Panc1 (cell line): ENCODE measurements around the gene FAM217B. TPM values are rescaled to one million over a fixed set of nuclear protein-coding genes. Genes with fewer than 3 reads are reported as not detected.
A peak's percentile ranks its signal among the peaks of the same experiment; 100 is the strongest.

Experiments used
- ATAC-seq: fragments of 200-7000 bp; cut with Tn5 transposase; 2 replicates; pipeline ENCODE4 v1.9.1; 2020; ENCODE audit warnings: mild to moderate bottlenecking, moderate library complexity
- BruUV-seq: library from RNA; stranded (reverse); fragments of 400-500 nt; replicated peaks from 2 replicates; lab custom pipeline; 2021; lab: Mats Ljungman, UMichigan
- CTCF ChIA-PET: fragments of 300-600 bp; sonication (Branson Sonifier 250); formaldehyde crosslinking; loops from one replicate; lab custom pipeline; 2022; ENCODE audit warnings: antibody characterized with exemption; lab: Charles Lee
- POLR2A ChIA-PET: fragments of 300-600 bp; sonication (Branson Sonifier 250); formaldehyde crosslinking; loops from one replicate; lab custom pipeline; 2022; ENCODE audit warnings: antibody characterized with exemption; lab: Charles Lee
- DNase-seq: peaks from one replicate; pipeline ENCODE4 v3.0.0-alpha.2; 2010; ENCODE audit warnings: low read depth, low spot score
- H3K27ac ChIP-seq: 2 replicates; pipeline ENCODE4 v1.5.1; 2011; ENCODE audit warnings: mild to moderate bottlenecking, low read length, inconsistent platforms
- H3K27me3 ChIP-seq: fragments of 200-500 bp; sonication (Bioruptor generic); 2 replicates; pipeline ENCODE4 v1.6.0; 2014; ENCODE audit warnings: low read length, inconsistent platforms; ENCODE audit not compliant: control insufficient read depth, insufficient read depth
- H3K36me3 ChIP-seq: fragments of 200-500 bp; sonication (Bioruptor generic); 2 replicates; pipeline ENCODE4 v1.5.1; 2014; ENCODE audit warnings: inconsistent platforms, mild to moderate bottlenecking, low read length, moderate library complexity; ENCODE audit not compliant: control insufficient read depth, insufficient read depth
- H3K4me1 ChIP-seq: 2 replicates; pipeline ENCODE4 v1.5.1; 2011; ENCODE audit warnings: inconsistent platforms, mild to moderate bottlenecking, low read length, moderate library complexity; ENCODE audit not compliant: control insufficient read depth, insufficient read depth
- H3K4me3 ChIP-seq, 2 experiments: 2 replicates each; pipeline ENCODE4 v1.5.1; 2011 to 2012; ENCODE audit warnings: low read depth in 2 of 2, low read length in 2 of 2, mild to moderate bottlenecking in 2 of 2, inconsistent platforms in 1 of 2, moderate library complexity in 1 of 2
- H3K9me3 ChIP-seq: fragments of 200-500 bp; sonication (Bioruptor generic); 2 replicates; pipeline ENCODE4 v1.5.1; 2014; ENCODE audit warnings: low read depth, mild to moderate bottlenecking, inconsistent platforms, low read length, moderate library complexity; ENCODE audit not compliant: control insufficient read depth, insufficient read depth
- POLR2AphosphoS5 ChIP-seq: IDR thresholded peaks from 2 replicates; pipeline ENCODE4 v1.6.1; 2012; ENCODE audit warnings: mild to moderate bottlenecking, low read depth, low read length, moderate library complexity
- TCF7L2 ChIP-seq: IDR thresholded peaks from 2 replicates; pipeline ENCODE4 v1.6.1; 2011; ENCODE audit warnings: mild to moderate bottlenecking, low read depth, low read length, inconsistent platforms
- in situ Hi-C: cut with HindIII; loops from 2 replicates; pipeline ENCODE4 v1.10.0; 2016; ENCODE audit warnings: low sequenced_read_pairs, low pct_unique_long_range_greater_than_20kb
- intact Hi-C: fragments of 100-400 bp; cut with micrococcal nuclease; formaldehyde crosslinking; loops from one replicate; pipeline ENCODE4 v1.10.0; 2022; ENCODE audit not compliant: unreplicated experiment
- total RNA-seq: library from RNA; stranded (reverse); gene quantifications from one replicate; pipeline ENCODE4 v1.2.1, GENCODE V29; 2021; ENCODE audit not compliant: unreplicated experiment
- TF ChIP-seq, protein P1 (sequence below): fragments of 450-650 bp; IDR thresholded peaks from 2 replicates; pipeline ENCODE4 v1.5.1; 2017; ENCODE audit warnings: mild to moderate bottlenecking
- TF ChIP-seq, protein P2 (sequence below), 2 experiments: IDR thresholded peaks; 2 replicates each; pipeline ENCODE4 v1.6.1; 2011 to 2012; ENCODE audit warnings: low read depth in 2 of 2, control low read depth in 1 of 2, low read length in 1 of 2, mild to moderate bottlenecking in 1 of 2, moderate library complexity in 1 of 2; ENCODE audit not compliant: insufficient read depth in 1 of 2

Gene FAM217B
- total RNA-seq, 1 experiment from 2014 or later: 24.4 TPM

DNA sequence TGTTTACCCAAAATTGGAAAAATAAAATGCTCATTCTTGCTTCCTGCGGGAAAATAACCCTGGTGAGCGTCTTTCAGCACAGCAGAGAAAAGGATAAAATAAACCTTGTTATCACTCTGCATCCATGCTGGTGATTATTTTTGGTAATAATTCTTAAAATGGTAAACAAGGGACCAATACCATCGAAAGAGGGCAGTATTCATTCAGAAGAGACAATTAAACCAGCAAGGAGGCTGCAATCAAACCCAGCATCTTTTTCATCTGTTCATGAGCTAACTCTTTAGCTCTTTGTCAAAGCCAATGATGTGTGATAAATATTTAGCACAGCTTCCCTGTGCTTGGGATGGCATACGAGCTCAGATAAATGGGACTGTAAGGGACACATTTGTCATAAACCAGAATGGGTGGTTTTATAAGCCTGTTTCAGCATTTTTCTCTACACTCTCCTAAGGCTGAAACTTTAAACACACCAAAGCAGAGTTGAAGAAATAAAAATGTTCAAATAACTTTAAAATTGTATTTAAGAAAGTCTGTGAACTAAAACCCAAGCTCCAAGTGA, 52.4 kb downstream of the FAM217B start:
- ChIA-PET CTCF (no interaction called here), POLR2A (no interaction called here)
- Histone ChIP-seq H3K4me1 (no peaks in the 10 kb centered on the region), H3K9me3 (no peaks in the 10 kb centered on the region), H3K27me3 (no peaks in the 10 kb centered on the region), H3K4me3 (no peak overlapping the region), H3K36me3 (no peaks in the 10 kb centered on the region), H3K27ac (no peak overlapping the region)
- in situ Hi-C loops (no loop called here), intact Hi-C loops (no loop called here)
- no peak for DNase-seq
- BruUV-seq: no TSS peak
- TF ChIP-seq, protein P1, sequence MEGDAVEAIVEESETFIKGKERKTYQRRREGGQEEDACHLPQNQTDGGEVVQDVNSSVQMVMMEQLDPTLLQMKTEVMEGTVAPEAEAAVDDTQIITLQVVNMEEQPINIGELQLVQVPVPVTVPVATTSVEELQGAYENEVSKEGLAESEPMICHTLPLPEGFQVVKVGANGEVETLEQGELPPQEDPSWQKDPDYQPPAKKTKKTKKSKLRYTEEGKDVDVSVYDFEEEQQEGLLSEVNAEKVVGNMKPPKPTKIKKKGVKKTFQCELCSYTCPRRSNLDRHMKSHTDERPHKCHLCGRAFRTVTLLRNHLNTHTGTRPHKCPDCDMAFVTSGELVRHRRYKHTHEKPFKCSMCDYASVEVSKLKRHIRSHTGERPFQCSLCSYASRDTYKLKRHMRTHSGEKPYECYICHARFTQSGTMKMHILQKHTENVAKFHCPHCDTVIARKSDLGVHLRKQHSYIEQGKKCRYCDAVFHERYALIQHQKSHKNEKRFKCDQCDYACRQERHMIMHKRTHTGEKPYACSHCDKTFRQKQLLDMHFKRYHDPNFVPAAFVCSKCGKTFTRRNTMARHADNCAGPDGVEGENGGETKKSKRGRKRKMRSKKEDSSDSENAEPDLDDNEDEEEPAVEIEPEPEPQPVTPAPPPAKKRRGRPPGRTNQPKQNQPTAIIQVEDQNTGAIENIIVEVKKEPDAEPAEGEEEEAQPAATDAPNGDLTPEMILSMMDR: peak; percentile 33; the same call in 1 of the 2 replicates
- TF ChIP-seq TCF7L2: no peak
- ATAC-seq: no peak

DNA sequence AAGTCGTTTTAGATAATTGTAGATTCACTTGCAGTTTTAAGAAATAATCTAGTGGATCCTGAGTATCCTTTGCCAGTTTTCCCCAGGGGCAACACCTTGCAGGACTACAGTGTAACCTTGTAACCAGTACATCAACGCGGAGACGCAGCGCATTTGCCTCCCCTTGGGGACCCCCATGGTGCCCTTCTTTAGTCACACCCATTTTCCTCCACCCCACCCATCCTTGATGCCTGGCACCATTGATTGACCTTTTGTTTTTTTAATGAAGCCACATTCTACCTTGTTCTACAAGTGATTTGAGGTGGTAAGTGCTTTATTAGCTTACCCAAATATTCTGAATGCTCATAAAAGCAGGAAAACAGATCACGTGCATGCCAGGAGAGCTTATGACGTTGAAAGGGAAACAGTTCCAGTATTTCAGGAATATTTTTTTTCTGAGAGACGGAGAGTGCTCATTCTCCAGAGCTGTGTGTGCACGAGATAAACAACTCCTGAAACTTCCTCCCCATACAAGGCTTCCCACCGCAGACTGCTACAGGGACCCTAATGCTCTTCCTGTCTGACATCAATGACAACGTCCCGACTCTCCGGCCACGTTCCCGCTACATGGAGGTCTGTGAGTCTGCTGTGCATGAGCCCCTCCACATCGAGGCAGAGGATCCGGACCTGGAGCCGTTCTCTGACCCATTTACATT, 53.7 kb downstream of the FAM217B start:
- intact Hi-C loops: no loop called here
- Histone ChIP-seq H3K36me3 (no peaks in the 10 kb centered on the region), H3K27ac (no peak overlapping the region), H3K4me1 (no peaks in the 10 kb centered on the region), H3K27me3 (no peaks in the 10 kb centered on the region), H3K9me3 (no peaks in the 10 kb centered on the region), H3K4me3 (no peak overlapping the region)
- ATAC-seq: no peak
- TF ChIP-seq POLR2AphosphoS5: no peak
- no peak for TF ChIP-seq TCF7L2
- no peak for DNase-seq
- CTCF ChIA-PET: no interaction called here
- BruUV-seq: no TSS peak
- in situ Hi-C loops: no loop called here
- POLR2A ChIA-PET: no interaction called here

DNA sequence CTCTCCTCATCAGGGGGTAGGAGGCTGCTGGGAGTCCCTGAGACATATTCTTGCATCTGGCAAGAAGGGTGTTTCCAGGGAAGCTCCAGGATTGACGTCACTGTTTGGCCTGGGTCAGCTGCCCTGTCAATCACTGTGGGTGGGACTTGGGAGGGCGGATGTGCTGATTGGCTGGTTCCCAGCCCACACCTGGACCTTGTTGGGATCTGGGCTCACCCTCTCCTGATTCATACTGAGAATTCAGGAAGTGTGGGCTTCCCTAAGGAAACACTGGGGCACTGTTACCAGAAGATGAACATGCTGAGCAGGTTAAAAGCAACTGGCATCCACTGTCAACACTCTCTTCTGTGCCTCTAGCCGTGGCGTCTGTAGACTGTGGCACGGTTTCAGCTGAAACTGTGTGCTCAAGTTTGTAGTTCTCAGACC, 54.5 kb downstream of the FAM217B start:
- DNase-seq (no peak), ATAC-seq (no peak)
- POLR2A ChIA-PET: no interaction called here
- intact Hi-C loops: no loop called here
- H3K36me3 ChIP-seq: no peaks in the 10 kb centered on the region
- BruUV-seq: no TSS peak
- no peaks in the 10 kb centered on the region for H3K4me1 ChIP-seq
- no peaks in the 10 kb centered on the region for H3K9me3 ChIP-seq
- H3K27ac ChIP-seq: no peak overlapping the region
- CTCF ChIA-PET: no interaction called here
- H3K4me3 ChIP-seq: no peak overlapping the region
- TF ChIP-seq, protein P2, sequence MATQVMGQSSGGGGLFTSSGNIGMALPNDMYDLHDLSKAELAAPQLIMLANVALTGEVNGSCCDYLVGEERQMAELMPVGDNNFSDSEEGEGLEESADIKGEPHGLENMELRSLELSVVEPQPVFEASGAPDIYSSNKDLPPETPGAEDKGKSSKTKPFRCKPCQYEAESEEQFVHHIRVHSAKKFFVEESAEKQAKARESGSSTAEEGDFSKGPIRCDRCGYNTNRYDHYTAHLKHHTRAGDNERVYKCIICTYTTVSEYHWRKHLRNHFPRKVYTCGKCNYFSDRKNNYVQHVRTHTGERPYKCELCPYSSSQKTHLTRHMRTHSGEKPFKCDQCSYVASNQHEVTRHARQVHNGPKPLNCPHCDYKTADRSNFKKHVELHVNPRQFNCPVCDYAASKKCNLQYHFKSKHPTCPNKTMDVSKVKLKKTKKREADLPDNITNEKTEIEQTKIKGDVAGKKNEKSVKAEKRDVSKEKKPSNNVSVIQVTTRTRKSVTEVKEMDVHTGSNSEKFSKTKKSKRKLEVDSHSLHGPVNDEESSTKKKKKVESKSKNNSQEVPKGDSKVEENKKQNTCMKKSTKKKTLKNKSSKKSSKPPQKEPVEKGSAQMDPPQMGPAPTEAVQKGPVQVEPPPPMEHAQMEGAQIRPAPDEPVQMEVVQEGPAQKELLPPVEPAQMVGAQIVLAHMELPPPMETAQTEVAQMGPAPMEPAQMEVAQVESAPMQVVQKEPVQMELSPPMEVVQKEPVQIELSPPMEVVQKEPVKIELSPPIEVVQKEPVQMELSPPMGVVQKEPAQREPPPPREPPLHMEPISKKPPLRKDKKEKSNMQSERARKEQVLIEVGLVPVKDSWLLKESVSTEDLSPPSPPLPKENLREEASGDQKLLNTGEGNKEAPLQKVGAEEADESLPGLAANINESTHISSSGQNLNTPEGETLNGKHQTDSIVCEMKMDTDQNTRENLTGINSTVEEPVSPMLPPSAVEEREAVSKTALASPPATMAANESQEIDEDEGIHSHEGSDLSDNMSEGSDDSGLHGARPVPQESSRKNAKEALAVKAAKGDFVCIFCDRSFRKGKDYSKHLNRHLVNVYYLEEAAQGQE (IDR thresholded peaks at IDR 0.05; ENCODE audit: insufficient read depth in 1 of 2, low read depth in 2 of 2, low read length in 1 of 2): no peak
- TF ChIP-seq POLR2AphosphoS5: no peak
- in situ Hi-C loops: no loop called here
- H3K27me3 ChIP-seq: peaks cover 2% of the 10 kb centered on the region; the same call in 1 of the 2 replicates
